H1 (cell line): ENCODE data around the gene NEK10. TPM values are rescaled to one million over a fixed set of nuclear protein-coding genes. Genes with fewer than 3 reads are reported as not detected.

Experiments
- CTCF ChIA-PET: fragments of 300-600 bp; sonication (Branson Sonifier 250); formaldehyde crosslinking; loops from one replicate; lab custom pipeline; 2021; ENCODE audit not compliant: partially characterized antibody; lab: Charles Lee
- POLR2A ChIA-PET: fragments of 300-600 bp; sonication (Branson Sonifier 250); formaldehyde crosslinking; loops from one replicate; lab custom pipeline; 2021; ENCODE audit warnings: inconsistent platforms; ENCODE audit not compliant: partially characterized antibody; lab: Charles Lee
- DNase-seq, 2 experiments: peaks; one replicate each; pipeline versions ENCODE4 v3.0.0 to v3.0.0-alpha.2; 2010 to 2022; ENCODE audit warnings: low spot score in 2 of 2, low read depth in 1 of 2, mixed read lengths in 1 of 2
- FAIRE-seq: peaks from 2 replicates; lab custom pipeline; 2011; peaks lifted over from hg19 to GRCh38; lab: Jason Lieb, UNC
- H2AFZ ChIP-seq: 2 replicates; pipeline ENCODE4 v1.8.1; 2012; ENCODE audit warnings: low read length, inconsistent platforms
- H2AK5ac ChIP-seq: 2 replicates; pipeline ENCODE4 v1.6.1; 2013; ENCODE audit warnings: low read depth, low read length
- H2BK120ac ChIP-seq: replicated peaks from 2 replicates; pipeline ENCODE3; 2013; ENCODE audit warnings: low read depth, low read length, inconsistent platforms
- H2BK12ac ChIP-seq: 2 replicates; pipeline ENCODE4 v1.6.1; 2013; ENCODE audit warnings: low read depth, low read length
- H2BK15ac ChIP-seq: 2 replicates; pipeline ENCODE4 v1.6.1; 2013; ENCODE audit warnings: low read length
- H2BK20ac ChIP-seq: 2 replicates; pipeline ENCODE4 v1.6.1; 2013; ENCODE audit warnings: low read length
- H2BK5ac ChIP-seq: 2 replicates; pipeline ENCODE4 v1.6.1; 2013; ENCODE audit warnings: low read depth, low read length
- H3K14ac ChIP-seq: 2 replicates; pipeline ENCODE4 v1.6.1; 2013; ENCODE audit warnings: inconsistent platforms; ENCODE audit not compliant: insufficient read length
- H3K18ac ChIP-seq: 2 replicates; pipeline ENCODE4 v1.6.1; 2013; ENCODE audit warnings: low read length; ENCODE audit errors: extremely low read depth
- H3K23ac ChIP-seq: 2 replicates; pipeline ENCODE4 v1.6.1; 2013; ENCODE audit warnings: inconsistent platforms; ENCODE audit not compliant: insufficient read length
- H3K23me2 ChIP-seq: 2 replicates; pipeline ENCODE4 v1.6.1; 2013; ENCODE audit warnings: low read depth, low read length
- H3K27ac ChIP-seq: 2 replicates; pipeline ENCODE4 v1.6.1; 2011; ENCODE audit warnings: low read depth, low read length, inconsistent platforms
- H3K27me3 ChIP-seq, 4 experiments: replicated peaks in 1 of 4; 1 replicate in 1 of 4; 2 replicates in 3 of 4; pipeline versions ENCODE4 v1.6.1 to v1.8.1; 2011 to 2013; ENCODE audit warnings: low read length in 3 of 4, mild to moderate bottlenecking in 3 of 4, inconsistent platforms in 2 of 4, mixed read lengths in 2 of 4, moderate library complexity in 1 of 4; ENCODE audit not compliant: control insufficient read depth in 3 of 4, insufficient read depth in 3 of 4; ENCODE audit errors: extremely low read depth in 1 of 4
- H3K36me3 ChIP-seq, 4 experiments: 2 replicates each; pipeline versions ENCODE4 v1.6.1 to v1.8.1; 2011 to 2013; ENCODE audit warnings: mild to moderate bottlenecking in 4 of 4, low read length in 3 of 4, moderate library complexity in 2 of 4, control low read depth in 1 of 4, inconsistent platforms in 1 of 4; ENCODE audit not compliant: insufficient read depth in 4 of 4, control insufficient read depth in 2 of 4
- H3K4ac ChIP-seq: replicated peaks from 2 replicates; pipeline ENCODE3; 2013; ENCODE audit warnings: low read length, low read depth, mixed read lengths, inconsistent platforms; ENCODE audit not compliant: insufficient read length
- H3K4me1 ChIP-seq, 4 experiments: replicated peaks in 1 of 4; 1 replicate in 1 of 4; 2 replicates in 3 of 4; pipeline versions ENCODE4 v1.6.1 to v1.8.1; 2011 to 2013; ENCODE audit warnings: low read length in 3 of 4, inconsistent platforms in 2 of 4, mixed read lengths in 1 of 4; ENCODE audit not compliant: insufficient read depth in 4 of 4, control insufficient read depth in 3 of 4
- H3K4me2 ChIP-seq, 2 experiments: 2 replicates each; pipeline versions ENCODE4 v1.6.1 to v1.8.1; 2011 to 2013; ENCODE audit warnings: low read depth in 2 of 2, low read length in 2 of 2, control low read depth in 1 of 2, inconsistent platforms in 1 of 2, mild to moderate bottlenecking in 1 of 2; ENCODE audit not compliant: insufficient read depth in 1 of 2
- H3K4me3 ChIP-seq, 4 experiments: fragments of 200-600, 300-600 bp in 1 of 4; sonication (generic), shearing (Covaris generic), sonication (Bioruptor Twin) in 1 of 4; 2 replicates each; pipeline versions ENCODE4 v1.5.1 to v1.8.1; 2011 to 2016; ENCODE audit warnings: low read length in 4 of 4, low read depth in 3 of 4, control low read depth in 2 of 4, inconsistent platforms in 2 of 4, mild to moderate bottlenecking in 2 of 4, mixed read lengths in 1 of 4, moderate library complexity in 1 of 4; ENCODE audit not compliant: insufficient read depth in 2 of 4; ENCODE audit errors: extremely low read depth in 1 of 4
- H3K56ac ChIP-seq: replicated peaks from 2 replicates; pipeline ENCODE3; 2013; ENCODE audit warnings: low read depth, mild to moderate bottlenecking, mixed read lengths, low read length, inconsistent platforms; ENCODE audit not compliant: insufficient read length
- H3K79me1 ChIP-seq: 2 replicates; pipeline ENCODE4 v1.6.1; 2013; ENCODE audit warnings: low read depth, low read length, control low read depth
- H3K79me2 ChIP-seq, 2 experiments: 2 replicates each; pipeline versions ENCODE4 v1.6.1 to v1.8.1; 2012 to 2013; ENCODE audit warnings: low read length in 2 of 2, mild to moderate bottlenecking in 2 of 2, inconsistent platforms in 1 of 2; ENCODE audit not compliant: insufficient read depth in 2 of 2, control insufficient read depth in 1 of 2
- H3K9ac ChIP-seq, 4 experiments: replicated peaks in 1 of 4; 1 replicate in 1 of 4; 2 replicates in 3 of 4; pipeline versions ENCODE4 v1.6.1 to v1.8.1; 2011 to 2013; ENCODE audit warnings: low read depth in 3 of 4, low read length in 3 of 4, control low read depth in 2 of 4, mild to moderate bottlenecking in 2 of 4, moderate library complexity in 2 of 4, inconsistent platforms in 1 of 4; ENCODE audit errors: extremely low read depth in 1 of 4
- H3K9me3 ChIP-seq, 2 experiments: 2 replicates each; pipeline versions ENCODE4 v1.6.1 to v1.8.1; 2012 to 2013; ENCODE audit warnings: mild to moderate bottlenecking in 2 of 2, moderate library complexity in 2 of 2, control low read depth in 1 of 2, inconsistent platforms in 1 of 2, low read depth in 1 of 2, low read length in 1 of 2, mixed read lengths in 1 of 2; ENCODE audit not compliant: insufficient read depth in 2 of 2
- H4K20me1 ChIP-seq, 2 experiments: replicated peaks in 1 of 2; 2 replicates each; pipeline versions ENCODE3 to v1.8.1; 2011 to 2013; ENCODE audit warnings: inconsistent platforms in 2 of 2, low read length in 2 of 2, mild to moderate bottlenecking in 1 of 2; ENCODE audit not compliant: insufficient read depth in 2 of 2, control insufficient read depth in 1 of 2
- H4K5ac ChIP-seq: 2 replicates; pipeline ENCODE4 v1.6.1; 2013; ENCODE audit warnings: low read length, low read depth, mixed read lengths, inconsistent platforms; ENCODE audit not compliant: insufficient read length
- H4K8ac ChIP-seq: 2 replicates; pipeline ENCODE4 v1.8.0; 2013; ENCODE audit warnings: mild to moderate bottlenecking, moderate library complexity, low read length, inconsistent platforms; ENCODE audit not compliant: insufficient read depth; ENCODE audit errors: extremely low read depth
- H4K91ac ChIP-seq: replicated peaks from 2 replicates; pipeline ENCODE3; 2013; ENCODE audit warnings: low read length, mixed read lengths, inconsistent platforms; ENCODE audit not compliant: insufficient read length
- BACH1 ChIP-seq: IDR thresholded peaks from 2 replicates; pipeline ENCODE4 v1.6.1; 2012; ENCODE audit warnings: low read length, improper control_type of control experiment
- CHD2 ChIP-seq: IDR thresholded peaks from 2 replicates; pipeline ENCODE4 v1.6.1; 2012; ENCODE audit warnings: low read length, improper control_type of control experiment
- FOSL1 ChIP-seq: IDR thresholded peaks from 2 replicates; pipeline ENCODE4 v1.6.1; 2011; ENCODE audit warnings: mild to moderate bottlenecking, low read depth, low read length, moderate library complexity; ENCODE audit not compliant: insufficient read depth
- KDM4A ChIP-seq: IDR thresholded peaks from one replicate; pipeline ENCODE4 v1.7.1; 2012; ENCODE audit warnings: low read depth, mild to moderate bottlenecking, moderate library complexity, low read length, inconsistent platforms; ENCODE audit not compliant: severe bottlenecking
- POLR2A ChIP-seq, 2 experiments: IDR thresholded peaks; 1 replicate in 1 of 2; 2 replicates in 1 of 2; pipeline ENCODE4 v1.6.1; 2011; ENCODE audit warnings: low read depth in 2 of 2, low read length in 2 of 2, mild to moderate bottlenecking in 2 of 2; ENCODE audit errors: control extremely low read depth in 1 of 2
- RNF2 ChIP-seq: fragments of 200-900, 300-1000 bp; sonication (generic); IDR thresholded peaks from 2 replicates; pipeline ENCODE4 v1.7.1; 2016; ENCODE audit warnings: borderline replicate concordance, low read depth, mild to moderate bottlenecking, antibody characterized with exemption, low read length; ENCODE audit not compliant: poor library complexity, severe bottlenecking; ENCODE audit errors: missing control alignments
- SIRT6 ChIP-seq: IDR thresholded peaks from one replicate; pipeline ENCODE4 v1.7.1; 2012; ENCODE audit warnings: low read length, inconsistent platforms
- polyA plus RNA-seq, 7 experiments: library from polyadenylated mRNA; depleted of rRNA in 3 of 7; stranded (reverse) in 5 of 7; unstranded in 2 of 7; fragments of >200 nt in 5 of 7; fragments of 200-250 nt in 2 of 7; gene quantifications; 1 replicate in 5 of 7; 2 replicates in 1 of 7; 4 replicates in 1 of 7; pipeline versions ENCODE4 v1.2.1 to v1.2.3, GENCODE V29; 2011 to 2013; ENCODE audit warnings: missing spikeins in 2 of 7, mixed read lengths in 2 of 7
- total RNA-seq: library from RNA; stranded (reverse); fragmentation: NEBNext Ultra II Directional; extraction: Animal tissue kit (Norgen Biotek cat#: 25700); gene quantifications from 2 replicates; pipeline ENCODE4 v1.2.1, GENCODE V29; 2021
- TF ChIP-seq, protein P1 (sequence below): IDR thresholded peaks from 2 replicates; pipeline ENCODE4 v1.6.1; 2012; ENCODE audit warnings: low read length, inconsistent platforms

The NEK10 gene
- total and polyA plus RNA-seq, 2 of the 8 experiments (the other 6 are each of a cell fraction or from before 2014, with no cell fraction given): 0.18 to 0.50 TPM

DNA sequence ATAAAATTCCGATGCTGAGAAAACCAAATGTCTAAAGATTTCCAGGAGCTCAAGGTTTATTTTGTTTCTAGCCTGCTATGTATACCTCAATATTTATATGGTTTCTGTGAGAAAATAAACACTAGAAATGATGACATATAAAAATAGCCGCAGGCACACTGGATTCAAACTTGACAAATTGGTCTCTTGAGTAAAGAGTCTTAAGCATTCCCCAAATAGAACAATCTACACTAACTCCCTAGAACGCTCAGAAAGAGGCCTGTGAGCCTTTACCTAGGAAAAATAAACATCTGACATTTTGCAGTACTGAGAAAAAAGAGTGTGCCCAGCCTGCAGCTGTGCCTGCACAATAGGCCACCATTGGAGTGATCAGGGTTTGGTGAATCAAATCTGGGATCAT lies 75.2 kb downstream of the NEK10 start (continued):
- no peak for TF ChIP-seq CHD2

DNA sequence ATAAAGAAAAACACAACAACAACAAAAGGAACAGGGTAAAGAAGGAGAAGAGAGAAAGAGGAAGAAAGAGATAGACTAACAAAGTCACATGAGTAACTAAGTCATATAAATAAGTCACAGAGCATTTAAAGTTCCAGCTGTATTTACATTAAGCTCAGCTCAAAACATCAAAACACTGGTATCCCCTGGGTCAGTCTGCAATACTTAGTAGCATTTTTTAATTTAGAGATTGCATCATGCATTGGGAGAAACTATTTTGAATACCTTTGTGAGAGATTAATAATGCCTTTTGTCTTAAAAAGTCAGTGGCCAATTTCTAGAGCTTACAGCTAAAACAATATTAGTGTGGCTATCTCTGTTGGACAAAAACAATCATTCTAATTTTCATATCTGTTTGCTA lies 78.4 kb downstream of the NEK10 start:
- H2AK5ac ChIP-seq: no peak overlapping the region
- no peak overlapping the region for H3K14ac ChIP-seq
- no peaks in the 10 kb centered on the region for H3K4me1 ChIP-seq
- H3K27me3 ChIP-seq: no peaks in the 10 kb centered on the region
- no peaks in the 10 kb centered on the region for H3K23me2 ChIP-seq
- H3K79me1 ChIP-seq: no peaks in the 10 kb centered on the region
- H3K36me3 ChIP-seq: no peaks in the 10 kb centered on the region
- no peak overlapping the region for H4K8ac ChIP-seq
- H3K4ac ChIP-seq: no peak overlapping the region
- POLR2A ChIA-PET: no interaction called here
- CTCF ChIA-PET: interaction anchor here (0.5 to 3.6 kb wide), 4 partner anchors 21 to 884 kb away, joined by 3 to 9 read pairs (median 4); no protein-coding TSS in a partner anchor
- H3K56ac ChIP-seq: no peak overlapping the region
- H3K4me3 ChIP-seq: no peak overlapping the region
- TF ChIP-seq BACH1 (no peak), KDM4A (no peak), RNF2 (no peak), SIRT6 (no peak), POLR2A (IDR thresholded peaks at IDR 0.05; ENCODE audit: control extremely low read depth in 1 of 2, low read depth in 2 of 2, low read length in 2 of 2) (no peak), FOSL1 (no peak)
- TF ChIP-seq, protein P1, sequence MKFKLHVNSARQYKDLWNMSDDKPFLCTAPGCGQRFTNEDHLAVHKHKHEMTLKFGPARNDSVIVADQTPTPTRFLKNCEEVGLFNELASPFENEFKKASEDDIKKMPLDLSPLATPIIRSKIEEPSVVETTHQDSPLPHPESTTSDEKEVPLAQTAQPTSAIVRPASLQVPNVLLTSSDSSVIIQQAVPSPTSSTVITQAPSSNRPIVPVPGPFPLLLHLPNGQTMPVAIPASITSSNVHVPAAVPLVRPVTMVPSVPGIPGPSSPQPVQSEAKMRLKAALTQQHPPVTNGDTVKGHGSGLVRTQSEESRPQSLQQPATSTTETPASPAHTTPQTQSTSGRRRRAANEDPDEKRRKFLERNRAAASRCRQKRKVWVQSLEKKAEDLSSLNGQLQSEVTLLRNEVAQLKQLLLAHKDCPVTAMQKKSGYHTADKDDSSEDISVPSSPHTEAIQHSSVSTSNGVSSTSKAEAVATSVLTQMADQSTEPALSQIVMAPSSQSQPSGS: no peak
- TF ChIP-seq, all 59 proteins: peak for 0
- Histone ChIP-seq H3K18ac (no peak overlapping the region), H4K5ac (no peak overlapping the region), H2BK20ac (no peak overlapping the region), H4K20me1 (no peaks in the 10 kb centered on the region), H4K91ac (no peak overlapping the region), H3K27ac (no peak overlapping the region), H2BK5ac (no peak overlapping the region), H2BK15ac (no peak overlapping the region), H2AFZ (no peak overlapping the region), H2BK12ac (no peak overlapping the region), H3K9ac (no peak overlapping the region), H3K23ac (no peak overlapping the region), H3K4me2 (no peak overlapping the region), H3K79me2 (no peaks in the 10 kb centered on the region), H2BK120ac (no peak overlapping the region), H3K9me3 (no peaks in the 10 kb centered on the region)
- FAIRE-seq (no peak), DNase-seq (no peak)
